HK-2 (cell line): ENCODE measurements around the gene PRKCA.
A peak's percentile ranks its signal among the peaks of the same experiment; 100 is the strongest.
"Not testable (repeated sequence)": the region's sequence is repeated elsewhere in the genome, so short reads cannot be mapped to it uniquely, and the experiment has no call there.

Experiments used
- DNase-seq: peaks from one replicate; pipeline ENCODE4 v3.0.0-alpha.2; 2018; ENCODE audit not compliant: unreplicated experiment

Gene PRKCA

DNA sequence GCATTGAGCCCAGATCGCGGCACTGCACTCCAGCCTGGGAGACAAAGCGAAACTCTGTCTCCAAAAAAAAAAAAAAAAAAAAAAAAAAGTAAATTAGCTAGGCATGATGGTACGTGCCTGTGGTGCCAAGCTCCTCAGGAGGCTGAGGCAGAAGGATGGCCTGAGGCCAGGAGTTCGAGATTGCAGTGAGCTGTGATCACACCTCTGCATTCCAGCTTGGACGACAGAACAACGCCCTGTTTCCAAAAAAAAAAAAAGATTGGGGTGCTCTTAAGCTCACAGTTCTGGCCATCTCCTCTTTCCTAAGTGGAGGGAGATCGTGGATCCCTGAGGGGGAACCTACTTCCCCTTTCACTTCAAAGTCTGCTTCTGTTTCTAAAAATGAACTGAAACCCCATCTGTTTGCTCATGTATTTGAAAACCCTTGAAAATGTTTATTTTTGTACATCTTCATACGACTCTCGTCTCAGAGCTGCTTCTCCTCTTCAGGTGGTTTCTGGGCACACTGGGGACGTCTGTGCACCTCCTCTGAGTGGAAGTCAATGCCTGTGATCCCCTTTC, 138.8 kb downstream of the PRKCA start:
- no peak for DNase-seq

DNA sequence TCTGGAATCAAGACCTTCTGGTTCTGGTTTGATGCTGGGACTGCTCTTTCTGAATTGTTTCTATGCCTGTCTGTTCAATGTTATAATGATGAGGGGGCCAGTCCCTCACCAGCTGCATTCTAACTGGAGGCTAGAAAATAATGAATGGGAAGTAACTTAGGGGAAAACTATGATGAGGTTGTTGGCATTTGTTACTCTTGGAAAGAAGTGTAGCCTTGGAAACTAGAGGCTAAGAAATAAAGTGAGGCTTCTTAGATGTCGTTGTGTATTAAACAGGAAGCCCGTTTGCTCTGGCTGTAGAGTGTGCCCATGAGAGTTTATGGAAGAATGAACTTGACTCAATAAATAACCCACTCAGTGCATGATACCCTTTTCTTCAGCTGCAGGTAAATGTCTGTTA, 140.8 kb downstream of the PRKCA start:
- no peak for DNase-seq

DNA sequence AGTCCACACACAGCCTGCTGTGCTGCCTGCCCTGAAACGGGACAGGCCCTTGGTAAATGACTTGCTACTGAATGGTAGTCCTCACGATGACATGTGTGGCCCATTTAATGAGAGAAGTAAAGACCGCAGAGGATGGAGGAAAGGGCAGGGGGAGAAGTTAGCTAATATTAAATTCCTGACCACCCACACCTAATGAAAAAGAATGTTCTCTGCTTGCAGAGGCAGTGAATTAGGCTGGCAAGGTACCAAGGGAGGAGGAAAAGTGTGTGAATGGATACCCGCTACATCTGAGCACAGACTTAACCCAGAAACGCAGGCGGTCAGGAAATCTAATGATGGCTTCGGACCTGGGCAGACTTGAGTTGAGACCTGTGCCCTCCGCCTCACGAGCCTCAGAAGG, 141.2 kb downstream of the PRKCA start:
- DNase-seq: no peak

DNA sequence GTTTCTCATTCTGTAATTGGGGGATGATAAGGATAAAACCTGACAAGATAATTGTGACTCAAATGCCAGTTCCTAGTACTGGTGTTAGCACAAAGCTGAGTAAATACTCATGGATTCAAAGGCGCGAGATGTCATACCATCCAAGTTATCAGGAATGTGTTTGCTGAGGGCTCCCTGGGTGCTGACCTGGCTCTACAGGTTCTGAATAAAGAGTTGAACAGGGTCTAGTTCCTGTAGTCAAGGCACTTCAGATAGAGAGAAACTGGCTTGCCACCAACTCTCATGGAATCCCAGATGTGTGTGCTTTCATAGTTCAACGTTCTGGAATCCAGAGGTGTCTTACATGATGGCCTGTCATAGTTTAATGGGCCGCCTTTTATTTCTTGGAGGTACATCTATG, 141.6 kb downstream of the PRKCA start:
- DNase-seq: no peak

DNA sequence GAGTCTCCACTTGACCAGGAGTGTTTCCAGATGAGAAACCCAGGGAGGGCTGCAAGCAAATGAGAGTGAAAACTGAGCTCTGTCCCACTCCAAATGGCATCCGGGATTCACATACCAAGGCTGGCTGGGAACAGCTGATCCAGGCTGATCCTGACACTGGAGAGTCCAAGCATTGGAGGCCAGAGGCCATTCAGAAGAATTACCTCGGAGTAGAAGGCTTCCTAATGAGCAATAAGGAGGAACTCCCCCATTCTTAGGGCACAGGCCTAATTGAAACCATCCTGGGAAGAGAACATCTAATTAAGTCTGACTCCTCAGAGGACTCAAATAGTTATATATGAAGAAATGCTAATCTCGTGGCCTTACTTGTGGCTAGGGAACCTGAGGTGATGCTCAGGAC, 142.8 kb downstream of the PRKCA start:
- no peak for DNase-seq

DNA sequence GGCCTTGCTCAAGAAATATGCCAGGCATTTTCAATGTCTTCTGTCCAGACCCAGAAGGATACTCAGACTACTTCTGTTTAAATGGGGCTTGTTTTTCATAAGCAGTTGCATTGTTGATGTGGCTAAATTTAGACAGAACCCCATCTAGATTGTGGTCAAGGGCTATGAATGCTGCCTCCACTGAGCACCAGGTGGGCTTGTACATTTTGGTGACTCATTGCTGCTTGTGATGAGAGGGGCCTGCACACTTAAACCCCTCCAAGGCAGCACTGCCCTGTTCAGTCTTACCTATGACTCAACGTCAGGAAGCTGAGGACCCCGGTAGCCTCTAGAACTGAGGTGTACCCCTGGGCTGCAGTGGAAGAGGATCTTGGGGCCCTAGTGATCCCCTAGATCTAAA, 144.0 kb downstream of the PRKCA start:
- DNase-seq: no peak

DNA sequence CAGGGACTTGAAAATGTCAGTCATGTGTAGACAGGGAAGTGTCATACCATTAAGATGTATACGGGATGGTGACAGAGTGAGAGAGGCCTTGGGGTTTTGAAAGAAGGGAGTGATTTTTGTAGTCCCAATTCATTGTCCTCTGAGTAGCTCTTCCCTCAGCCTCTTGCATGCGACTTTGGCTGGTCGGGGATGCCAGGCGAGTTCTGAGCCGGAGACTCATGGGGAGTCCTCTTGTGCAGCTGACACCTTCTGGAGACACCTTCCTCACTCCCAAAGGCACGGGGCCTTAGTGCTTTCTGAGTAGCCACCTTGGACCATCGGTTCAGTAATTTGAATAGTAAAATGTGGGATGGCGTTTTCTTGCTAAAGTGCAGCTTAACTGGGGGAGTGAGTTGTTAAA, 144.7 kb downstream of the PRKCA start:
- no peak for DNase-seq

DNA sequence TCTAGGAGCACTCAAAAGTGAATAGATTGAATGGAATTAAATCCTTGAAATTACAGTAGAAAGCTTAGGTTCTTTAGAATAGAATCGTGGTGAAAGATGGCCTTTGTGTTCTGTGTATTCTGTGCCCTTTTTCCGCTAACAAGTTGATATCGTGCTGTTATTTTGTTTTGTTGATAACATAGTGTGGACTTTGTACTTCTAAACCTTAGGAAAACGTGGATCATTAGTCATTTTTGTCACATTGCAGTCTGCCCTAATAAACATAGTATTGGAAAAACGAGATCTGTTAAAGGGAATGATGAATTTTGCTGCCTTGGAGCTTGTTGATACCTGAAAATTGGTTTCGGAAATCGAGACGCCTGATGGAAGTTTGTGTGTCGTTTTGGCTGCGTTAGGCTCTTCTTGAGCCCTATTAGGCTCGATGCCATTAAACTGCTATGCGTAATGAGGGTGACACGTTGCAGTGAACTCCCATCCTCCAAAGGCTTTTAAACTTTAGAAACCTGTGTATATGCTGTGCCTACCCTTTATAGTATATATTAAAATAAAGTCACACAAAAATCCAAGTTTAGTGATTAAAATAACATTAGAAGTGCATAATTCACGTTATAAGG, 145.7 kb downstream of the PRKCA start:
- no peak for DNase-seq

DNA sequence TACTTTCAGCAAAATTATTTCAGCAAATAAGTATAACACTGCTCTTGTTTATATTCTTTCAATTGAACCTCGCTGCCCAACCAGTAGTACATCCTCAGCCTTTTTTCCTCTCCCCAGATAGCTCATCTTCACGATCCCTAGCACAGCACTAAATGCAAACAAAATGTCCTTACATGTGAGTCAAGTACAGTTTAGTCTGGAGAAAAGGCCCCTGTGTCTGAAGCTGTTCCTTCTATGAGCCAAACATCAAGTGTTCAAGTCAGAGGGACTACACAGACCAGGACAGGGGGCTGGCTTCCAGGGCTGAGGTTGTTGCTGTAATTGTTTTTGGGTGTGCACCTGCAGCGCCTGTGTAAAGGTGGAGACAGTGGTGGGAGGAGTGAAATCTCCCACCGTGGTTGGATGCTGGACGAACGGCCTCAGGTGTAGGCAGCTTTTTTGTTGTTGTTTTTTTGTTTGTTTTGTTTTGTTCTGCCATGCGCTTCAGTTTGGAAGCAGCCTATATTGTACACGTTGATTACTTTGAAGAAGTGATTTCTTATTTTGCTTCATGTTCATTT, 147.1 kb downstream of the PRKCA start:
- DNase-seq: no peak

DNA sequence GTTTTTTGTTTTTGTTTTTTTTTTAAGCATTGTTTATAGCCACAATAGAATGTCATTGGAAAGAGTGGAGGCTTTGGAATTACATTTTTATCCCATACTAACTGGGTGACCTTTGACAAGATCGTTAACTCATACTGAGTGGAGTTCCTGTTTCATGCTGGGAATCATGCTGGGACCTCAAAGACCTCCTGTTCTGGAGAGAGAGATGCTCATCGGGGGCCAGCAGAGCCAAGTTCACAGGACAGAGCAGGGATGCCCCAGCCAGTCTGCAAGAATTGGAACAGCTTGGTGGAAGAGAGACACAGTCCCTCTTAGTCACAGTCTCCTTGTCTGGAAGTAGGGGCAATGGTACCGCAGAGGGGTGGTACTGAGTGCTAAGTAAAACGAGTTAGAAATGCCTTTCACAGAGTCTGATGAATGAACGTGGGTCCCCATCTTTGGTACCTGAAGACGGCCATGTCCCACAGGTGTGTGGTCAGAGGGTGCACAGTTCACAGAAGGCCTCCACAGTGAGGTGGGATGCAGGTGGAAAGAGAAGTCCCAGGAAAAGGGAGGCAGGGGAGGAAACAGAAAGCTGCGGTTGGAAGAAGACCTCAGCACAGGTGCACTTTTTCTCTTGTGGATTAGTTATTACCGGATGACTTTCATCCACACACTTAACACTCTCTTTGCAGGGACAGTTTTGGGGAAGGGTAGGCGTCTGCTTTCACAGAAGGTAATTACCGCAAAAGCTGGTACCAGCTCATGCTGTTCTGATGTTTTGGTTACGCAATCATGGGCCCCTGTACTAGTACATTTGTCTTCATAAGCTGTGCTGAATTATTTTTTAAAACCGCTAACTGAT, 147.8 kb downstream of the PRKCA start:
- DNase-seq: no peak

DNA sequence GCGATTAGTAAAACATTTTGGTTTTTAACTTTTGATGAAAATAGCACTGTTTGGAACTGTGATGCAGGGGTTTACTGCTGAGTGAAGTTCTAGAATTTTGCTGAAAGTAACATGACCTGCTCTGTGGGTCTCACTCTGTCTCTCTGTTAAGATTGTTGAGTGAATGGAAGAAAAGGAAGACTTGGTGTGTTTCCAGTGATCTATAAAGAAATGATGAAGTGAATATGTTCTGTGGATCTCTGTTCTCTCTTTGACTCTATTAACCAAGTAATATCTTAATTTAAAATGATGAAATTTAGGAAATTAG, 148.4 kb downstream of the PRKCA start:
- DNase-seq: no peak

DNA sequence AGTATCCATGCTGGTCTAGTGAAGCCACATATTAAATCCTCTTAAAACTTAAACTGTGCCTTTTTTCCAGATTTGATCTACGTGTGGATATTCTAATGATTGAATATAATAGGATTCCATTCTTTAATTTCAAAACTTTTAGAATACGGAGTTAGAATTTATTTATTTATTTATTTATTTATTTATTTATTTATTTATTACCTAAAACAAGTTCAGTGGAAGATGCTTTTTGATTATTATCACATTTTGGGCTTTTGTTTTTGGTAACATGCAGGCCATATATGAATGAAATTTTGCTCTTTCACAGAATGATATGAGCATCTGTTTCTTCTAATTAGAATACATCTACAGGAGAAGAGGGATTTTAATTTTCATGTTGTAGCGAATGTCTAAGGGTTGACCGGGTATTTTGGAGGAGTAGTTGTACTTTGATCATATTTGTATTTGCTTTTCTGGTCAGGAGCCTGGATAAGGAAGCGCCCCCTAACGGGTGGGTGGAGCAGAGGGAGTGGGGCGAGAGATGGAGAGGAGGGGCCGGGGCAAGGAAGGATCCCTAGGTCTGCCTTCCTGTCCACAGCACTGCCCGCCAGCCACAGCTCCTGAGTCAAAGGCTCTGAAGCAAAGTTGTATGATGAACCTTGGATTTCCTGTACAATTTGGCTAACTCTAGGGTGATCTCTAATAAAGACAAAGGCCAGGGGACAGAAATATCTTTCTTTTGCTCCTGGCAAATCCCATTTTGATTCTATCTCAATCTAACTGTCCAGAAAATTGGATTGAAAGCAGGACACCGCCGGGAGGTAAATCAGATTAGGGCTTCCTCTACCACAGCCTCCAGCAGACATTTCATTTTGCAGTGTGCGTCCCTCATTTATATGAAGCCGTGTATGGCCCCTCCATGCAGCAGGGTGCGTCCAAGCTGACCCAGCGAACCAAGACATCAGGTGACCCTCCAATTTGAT, 149.1 kb downstream of the PRKCA start:
- DNase-seq: no peak

DNA sequence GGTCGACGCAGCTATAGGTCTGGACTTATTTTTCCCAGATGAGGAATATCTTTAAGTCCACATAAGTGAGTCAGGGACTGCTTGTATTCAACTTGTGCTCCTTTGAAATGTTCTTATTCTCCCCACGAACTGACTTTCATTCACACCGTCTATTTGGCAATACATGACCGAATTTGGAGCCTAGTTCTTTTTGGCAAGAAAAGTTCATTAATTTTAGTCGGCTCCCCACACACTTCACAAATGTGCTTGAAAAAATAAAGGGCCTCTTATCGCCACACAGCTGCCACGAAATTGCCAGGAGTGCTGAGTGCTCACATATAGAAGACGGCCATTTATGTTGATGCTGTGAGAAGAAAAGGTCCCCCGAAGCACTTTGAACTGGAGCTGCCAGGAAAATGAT, 152.6 kb downstream of the PRKCA start:
- no peak for DNase-seq

DNA sequence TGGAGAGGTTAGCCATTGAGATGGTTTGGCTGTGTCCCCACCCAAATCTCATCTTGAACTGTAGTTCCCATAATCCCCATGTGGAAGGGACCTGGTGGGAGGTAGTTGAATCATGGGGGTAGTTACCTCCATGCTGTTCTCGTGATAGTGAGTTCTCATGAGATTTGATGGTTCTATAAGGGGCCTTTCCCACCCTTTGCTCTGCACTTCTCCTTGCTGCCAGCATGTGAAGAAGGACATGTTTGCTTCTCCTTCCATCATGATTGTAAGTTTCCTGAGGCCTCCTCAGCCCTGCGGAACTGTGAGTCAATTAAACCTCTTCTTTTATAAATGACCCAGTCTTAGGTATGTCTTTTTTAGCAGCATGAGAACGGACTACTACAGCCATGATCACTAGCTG, 155.1 kb downstream of the PRKCA start:
- DNase-seq: not testable (repeated sequence)

DNA sequence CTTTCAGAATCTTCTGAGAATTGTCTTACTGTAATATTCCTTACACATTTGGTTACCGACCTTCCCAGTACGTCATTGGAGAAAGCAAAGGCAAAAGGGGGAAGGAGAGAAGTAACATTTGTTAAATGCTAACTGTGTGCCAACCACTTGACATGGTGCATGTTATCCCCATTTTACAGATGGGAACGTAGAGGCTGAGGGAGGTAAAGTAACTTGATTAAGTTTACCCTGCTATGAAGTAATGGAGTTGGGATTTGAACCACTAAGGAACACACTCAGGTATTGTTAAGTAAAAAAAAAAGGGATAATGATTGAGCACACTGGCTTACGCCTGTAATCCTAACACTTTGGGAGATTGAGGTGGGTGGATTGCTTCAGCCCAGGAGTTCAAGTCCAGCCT, 156.4 kb downstream of the PRKCA start:
- no peak for DNase-seq

DNA sequence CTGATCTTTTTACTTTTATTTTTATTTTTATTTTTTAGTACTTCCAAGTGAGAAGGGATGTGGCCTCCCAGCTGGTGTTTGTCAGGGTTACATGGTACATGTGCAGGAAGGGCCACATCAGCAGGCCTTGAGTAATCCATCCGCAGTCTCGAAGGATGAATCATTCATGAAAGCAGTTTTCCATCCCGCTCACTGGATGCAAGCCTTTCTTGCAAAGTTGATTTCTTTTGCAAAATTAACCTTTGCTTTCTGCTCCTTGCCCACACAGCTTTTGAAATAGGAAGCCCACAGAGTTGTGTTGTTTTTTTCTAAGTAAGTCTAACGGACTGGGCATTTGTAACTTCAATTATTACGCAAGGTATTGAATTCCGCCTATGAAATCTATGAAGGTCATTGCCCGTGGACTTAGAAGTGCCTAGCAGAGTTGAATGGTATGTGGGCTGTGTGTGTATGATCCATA, 157.4 kb downstream of the PRKCA start:
- peak; percentile 59 for DNase-seq

DNA sequence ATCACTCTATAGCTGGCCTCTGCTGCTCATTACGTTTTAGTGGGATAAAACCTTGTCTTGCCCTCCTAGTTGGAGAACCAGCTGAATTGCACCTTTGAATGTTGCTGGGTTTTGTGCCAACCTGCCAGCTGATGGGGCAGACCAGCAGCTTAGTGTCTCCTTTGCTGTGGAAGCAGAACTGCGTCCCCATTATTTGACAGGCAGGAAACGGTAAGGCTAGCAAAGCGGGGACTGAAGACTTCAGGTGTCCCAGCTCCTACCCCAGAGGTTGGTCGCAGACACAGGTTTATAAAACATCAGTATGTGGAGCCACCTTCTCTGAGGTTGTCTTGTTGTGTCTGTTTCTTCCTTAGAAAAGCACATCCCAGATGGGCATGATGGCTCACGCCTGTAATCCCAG, 158.1 kb downstream of the PRKCA start:
- DNase-seq: no peak

DNA sequence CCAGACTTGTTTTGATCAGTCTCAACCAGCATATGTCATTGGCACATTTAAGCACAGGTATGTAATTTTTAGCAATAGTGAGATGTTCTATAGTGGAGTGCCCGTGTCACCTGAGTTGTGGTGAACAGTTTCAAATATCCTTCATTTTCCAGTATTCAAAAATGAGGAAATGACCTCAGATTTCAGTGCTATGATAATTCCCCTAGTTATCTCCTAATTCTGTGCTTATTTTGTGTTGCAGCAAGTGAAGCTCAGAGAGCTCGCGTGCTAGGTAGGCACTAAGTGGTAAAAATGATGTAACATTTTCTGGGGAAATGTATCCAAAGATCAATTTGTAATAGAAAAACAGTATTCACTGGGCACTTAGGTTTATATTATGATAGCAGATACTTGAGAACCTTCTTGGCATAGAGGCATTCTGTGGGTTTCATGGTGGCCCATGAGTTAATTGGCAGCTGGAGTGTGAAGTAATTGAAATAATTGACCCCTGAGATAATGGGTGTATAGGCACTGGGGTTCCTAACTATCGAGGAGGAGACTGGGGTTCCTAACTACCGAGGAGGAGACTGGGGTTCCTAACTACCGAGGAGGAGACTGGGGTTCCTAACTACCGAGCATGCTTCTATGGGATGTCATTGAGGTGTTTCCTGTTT, 159.1 kb downstream of the PRKCA start:
- DNase-seq: no peak

DNA sequence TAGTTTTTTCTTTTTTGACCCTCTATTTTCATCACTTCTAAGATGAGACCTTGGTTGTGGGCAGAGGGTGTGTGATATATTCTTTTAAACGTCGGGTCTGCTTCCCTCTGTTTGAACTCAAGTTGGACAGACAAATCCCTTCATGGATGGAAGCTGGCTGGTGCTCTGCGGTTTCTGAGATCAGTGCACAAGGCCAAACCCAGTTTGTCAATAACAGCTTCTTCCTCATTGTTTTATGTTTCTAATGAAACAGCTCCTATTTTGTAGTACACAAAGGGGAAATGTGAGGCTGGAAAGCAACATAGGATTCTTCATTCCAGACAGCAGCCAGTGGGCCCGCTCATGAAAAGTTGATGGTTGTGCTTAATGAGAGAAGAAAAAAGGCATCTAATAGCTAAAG, 159.6 kb downstream of the PRKCA start:
- no peak for DNase-seq

DNA sequence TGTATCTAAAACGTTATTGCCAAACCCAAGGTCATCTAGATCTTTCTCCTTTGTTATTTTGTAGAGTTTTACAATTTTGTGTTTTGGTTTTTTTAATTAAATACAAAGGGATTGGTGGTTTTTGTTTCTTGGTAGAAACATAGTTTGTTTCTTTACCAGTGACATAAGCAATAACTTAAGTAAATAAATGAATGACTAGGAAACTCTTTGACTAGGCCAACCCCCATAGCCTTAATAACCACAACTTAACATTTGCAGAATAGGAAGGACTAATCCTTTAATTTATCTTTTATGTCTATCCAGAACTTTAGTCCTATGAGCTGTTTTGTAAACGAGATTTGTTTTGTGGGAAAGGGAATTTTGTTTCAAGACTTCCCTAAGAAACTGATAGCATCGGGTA, 162.5 kb downstream of the PRKCA start:
- DNase-seq: no peak

DNA sequence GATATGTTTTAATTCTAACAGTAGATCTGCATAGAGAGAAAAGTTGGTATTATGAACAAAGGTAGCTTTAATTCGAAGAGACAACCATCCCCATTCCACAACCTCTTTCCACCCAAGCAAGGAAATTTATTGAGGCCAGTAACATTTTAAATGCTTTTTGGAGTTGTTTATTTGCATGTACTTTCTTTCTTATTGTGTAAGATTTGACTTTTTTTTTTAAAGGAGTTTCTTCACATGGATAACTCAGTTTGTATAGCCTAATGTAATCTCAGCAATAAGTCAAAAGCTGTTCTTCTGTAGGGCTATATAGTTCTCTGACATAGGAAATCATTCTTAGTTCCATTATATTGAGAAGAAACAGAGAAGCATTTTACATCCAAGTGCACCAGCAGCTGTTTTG, 163.3 kb downstream of the PRKCA start:
- no peak for DNase-seq
